Heart left ventricle (tissue), 16 donors: ENCODE results near the gene HEATR9. TPM values are rescaled to one million over a fixed set of nuclear protein-coding genes. Genes with fewer than 3 reads are reported as not detected.

Experiments
- ATAC-seq, 4 donors: fragments of 200-7000 bp; cut with Tn5 transposase; one replicate each; pipeline ENCODE4 v1.9.1; 2020 to 2022; ENCODE audit warnings: moderate library complexity in 4 of 4, mild to moderate bottlenecking in 3 of 4, moderate number of reproducible peaks in 1 of 4
- DNase-seq, 5 donors: peaks; one replicate each; pipeline ENCODE4 v3.0.0-alpha.2; 2020
- H3K27ac ChIP-seq, 12 donors: fragments of 200-600 bp; sonication (generic) in 4 of 12; one replicate each; pipeline versions ENCODE4 v1.5.0 to v1.8.0; 2016 to 2022; ENCODE audit warnings: mild to moderate bottlenecking in 2 of 12
- H3K27me3 ChIP-seq, 9 donors: fragments of 200-600 bp; sonication (generic) in 2 of 9; one replicate each; pipeline versions ENCODE4 v1.5.1 to v1.8.0; 2016 to 2022; ENCODE audit warnings: mild to moderate bottlenecking in 3 of 9
- H3K36me3 ChIP-seq, 9 donors: fragments of 200-600 bp; sonication (generic) in 2 of 9; one replicate each; pipeline versions ENCODE4 v1.5.0 to v1.8.0; 2018 to 2022; ENCODE audit warnings: mild to moderate bottlenecking in 2 of 9
- H3K4me1 ChIP-seq, 12 donors: fragments of 200-600 bp; sonication (generic) in 4 of 12; one replicate each; pipeline versions ENCODE4 v1.5.0 to v1.8.0; 2016 to 2022; ENCODE audit warnings: mild to moderate bottlenecking in 3 of 12
- H3K4me3 ChIP-seq, 12 donors: fragments of 200-600 bp; sonication (generic) in 4 of 12; one replicate each; pipeline versions ENCODE4 v1.5.0 to v1.8.0; 2017 to 2022; ENCODE audit warnings: mild to moderate bottlenecking in 9 of 12, moderate library complexity in 4 of 12
- H3K9me3 ChIP-seq, 12 donors: fragments of 200-600 bp; sonication (generic) in 4 of 12; one replicate each; pipeline versions ENCODE4 v1.5.0 to v1.8.0; 2016 to 2022; ENCODE audit warnings: mild to moderate bottlenecking in 1 of 12
- POLR2A ChIP-seq, 2 donors: fragments of 450-650 bp; IDR thresholded peaks; one replicate each; pipeline ENCODE4 v1.6.1; 2017; ENCODE audit warnings: antibody characterized with exemption in 2 of 2, mild to moderate bottlenecking in 2 of 2, moderate library complexity in 2 of 2
- WGBS, 4 donors: extraction: QIAGEN DNeasy Blood & Tissue Kit in 2 of 4; methylation state at CpG; one replicate each; pipeline versions ENCODE4 v1.1.5 to v1.1.7; 2013 to 2018; 5-methylcytosine and 5-hydroxymethylcytosine counted together
- intact Hi-C, 10 donors: fragments of 100-400 bp; cut with DNase I; formaldehyde crosslinking; loops; one replicate each; pipeline versions ENCODE4 v1.11.1 to v1.14.2; 2022
- polyA plus RNA-seq, 2 donors: library from polyadenylated mRNA; stranded (reverse); fragments of 200-250 nt; gene quantifications; one replicate each; pipeline ENCODE4 v1.2.3, GENCODE V29; 2013
- total RNA-seq, 9 donors: library from RNA; depleted of rRNA in 2 of 9; stranded (reverse); fragments of >200 nt in 2 of 9; fragmentation: NEBNext Ultra II Directional in 3 of 9; extraction: Animal tissue kit (Norgen Biotek cat#: 25700) in 3 of 9; gene quantifications; one replicate each; pipeline versions ENCODE4 v1.1.0 to v1.2.4, GENCODE V29; 2016 to 2023
- TF ChIP-seq, protein P1 (sequence below), 12 donors: fragments of 200-600 bp; sonication (generic) in 4 of 12; IDR thresholded peaks; one replicate each; pipeline versions ENCODE4 v1.5.0 to v1.8.0; 2018 to 2022; ENCODE audit warnings: antibody characterized with exemption in 12 of 12, mild to moderate bottlenecking in 5 of 12
- donor health status: ischemic (EF 13 %, LVEDD 7.1; RV severe dilation, severe dysfunction).
- donor health status: healthy with polysubstance abuse.
- donor health status: DM: no; HTN: yes; CAD: no.
- donor health status: DM: no; HTN: no; CAD: no.
- donor health status: ischemic (EF 25% LVEDD 6.9; RV normal size, moderate dysfunction).
- donor health status: ischemic (EF 25% LVEDD 5.7; RV mildly dilated, moderate dysfunction).
- donor health status: healthy.
- donor health status: DM: yes; HTN: yes; CAD: no.
- donor health status: ischemic (EF 35%, LVEDD 5.7; RV mildly dilated, moderate dysfunction).
- donor health status: nonischemic (EF 11% LVEDD 7.7; RV severe dilation, severe dysfunction).
- donor health status: DM: yes; HTN: yes; CAD: no.
- donor health status: PGD.
- donor health status: ischemic (EF 29% LVEDD 5.4; RV normal size, mild dysfunction).
- donor health status: nonischemic (EF 23%, LVEDD 6.1; RV moderate dilation, normal function).

Gene HEATR9
- total and polyA plus RNA-seq, 11 donors = 0.11 TPM; not detected in 9

DNA sequence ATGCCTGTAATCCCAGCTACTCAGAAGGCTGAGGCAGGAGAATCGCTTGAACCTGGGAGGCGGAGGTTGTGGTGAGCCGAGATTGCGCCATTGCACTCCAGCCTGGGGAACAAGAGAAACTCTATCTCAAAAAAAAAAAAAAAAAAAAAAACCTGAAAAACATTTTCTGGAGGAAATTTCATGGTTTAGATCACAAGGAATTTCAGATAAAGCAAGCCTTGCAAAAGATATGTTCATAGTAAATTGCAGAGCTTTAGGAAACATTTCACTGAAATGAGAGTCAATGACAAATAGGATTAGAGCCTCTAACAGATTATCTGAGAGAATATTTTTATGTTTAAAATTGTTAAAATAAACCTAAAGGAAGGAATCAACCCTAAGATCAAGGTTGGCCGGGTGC, 56.2 kb downstream of the HEATR9 start:
- peaks cover 0 to 63% (median 47%) of the 10 kb centered on the region in 12 donors for H3K4me1 ChIP-seq
- WGBS, 4 donors = 86 to 92% (median 91%) methylated on average over 5 of the region's 5 CpGs
- intact Hi-C loops = no loop called here
- peaks cover 0 to 15% (median 8%) of the 10 kb centered on the region in 9 donors for H3K36me3 ChIP-seq
- H3K4me3 ChIP-seq = no peak overlapping the region
- H3K9me3 ChIP-seq = no peaks in the 10 kb centered on the region
- no peak overlapping the region for H3K27ac ChIP-seq
- no peaks in the 10 kb centered on the region for H3K27me3 ChIP-seq
- DNase-seq = no peak
- no peak for ATAC-seq
- no peak for TF ChIP-seq POLR2A (IDR thresholded peaks at IDR 0.05)
- TF ChIP-seq, protein P1, sequence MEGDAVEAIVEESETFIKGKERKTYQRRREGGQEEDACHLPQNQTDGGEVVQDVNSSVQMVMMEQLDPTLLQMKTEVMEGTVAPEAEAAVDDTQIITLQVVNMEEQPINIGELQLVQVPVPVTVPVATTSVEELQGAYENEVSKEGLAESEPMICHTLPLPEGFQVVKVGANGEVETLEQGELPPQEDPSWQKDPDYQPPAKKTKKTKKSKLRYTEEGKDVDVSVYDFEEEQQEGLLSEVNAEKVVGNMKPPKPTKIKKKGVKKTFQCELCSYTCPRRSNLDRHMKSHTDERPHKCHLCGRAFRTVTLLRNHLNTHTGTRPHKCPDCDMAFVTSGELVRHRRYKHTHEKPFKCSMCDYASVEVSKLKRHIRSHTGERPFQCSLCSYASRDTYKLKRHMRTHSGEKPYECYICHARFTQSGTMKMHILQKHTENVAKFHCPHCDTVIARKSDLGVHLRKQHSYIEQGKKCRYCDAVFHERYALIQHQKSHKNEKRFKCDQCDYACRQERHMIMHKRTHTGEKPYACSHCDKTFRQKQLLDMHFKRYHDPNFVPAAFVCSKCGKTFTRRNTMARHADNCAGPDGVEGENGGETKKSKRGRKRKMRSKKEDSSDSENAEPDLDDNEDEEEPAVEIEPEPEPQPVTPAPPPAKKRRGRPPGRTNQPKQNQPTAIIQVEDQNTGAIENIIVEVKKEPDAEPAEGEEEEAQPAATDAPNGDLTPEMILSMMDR (IDR thresholded peaks at IDR 0.05) = no peak

DNA sequence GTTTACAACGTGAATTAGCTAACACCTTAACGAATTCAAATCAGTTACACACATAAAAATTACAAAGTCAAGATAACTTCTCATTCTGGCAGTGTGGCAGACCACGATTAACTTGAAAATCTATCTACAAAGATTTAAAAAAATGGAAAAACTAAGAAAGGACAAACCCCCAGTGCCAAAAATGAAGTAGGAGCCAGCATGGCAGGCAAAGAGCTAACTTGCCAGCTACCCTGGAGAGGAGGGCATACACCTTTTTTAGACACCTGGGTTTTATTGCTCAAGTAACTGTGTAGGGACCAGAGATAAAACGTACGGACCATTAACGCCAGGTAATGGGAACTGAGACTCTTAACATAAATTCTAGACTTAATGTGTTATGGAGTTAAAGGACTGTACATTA, 56.9 kb downstream of the HEATR9 start:
- no peak overlapping the region for H3K27ac ChIP-seq
- H3K4me3 ChIP-seq = peak overlapping the region in 1 of 12 donors; percentile 80
- ATAC-seq (no peak), DNase-seq (no peak)
- H3K9me3 ChIP-seq = no peaks in the 10 kb centered on the region
- peaks cover 0 to 11% (median 7%) of the 10 kb centered on the region in 9 donors for H3K36me3 ChIP-seq
- no peaks in the 10 kb centered on the region for H3K27me3 ChIP-seq
- WGBS, 4 donors = 80 to 86% (median 85%) methylated on average over 6 of the region's 6 CpGs
- intact Hi-C loops = no loop called here
- TF ChIP-seq, protein P1 (IDR thresholded peaks at IDR 0.05) = no peak
- TF ChIP-seq POLR2A (IDR thresholded peaks at IDR 0.05) = no peak
- peaks cover 0 to 61% (median 41%) of the 10 kb centered on the region in 12 donors for H3K4me1 ChIP-seq

DNA sequence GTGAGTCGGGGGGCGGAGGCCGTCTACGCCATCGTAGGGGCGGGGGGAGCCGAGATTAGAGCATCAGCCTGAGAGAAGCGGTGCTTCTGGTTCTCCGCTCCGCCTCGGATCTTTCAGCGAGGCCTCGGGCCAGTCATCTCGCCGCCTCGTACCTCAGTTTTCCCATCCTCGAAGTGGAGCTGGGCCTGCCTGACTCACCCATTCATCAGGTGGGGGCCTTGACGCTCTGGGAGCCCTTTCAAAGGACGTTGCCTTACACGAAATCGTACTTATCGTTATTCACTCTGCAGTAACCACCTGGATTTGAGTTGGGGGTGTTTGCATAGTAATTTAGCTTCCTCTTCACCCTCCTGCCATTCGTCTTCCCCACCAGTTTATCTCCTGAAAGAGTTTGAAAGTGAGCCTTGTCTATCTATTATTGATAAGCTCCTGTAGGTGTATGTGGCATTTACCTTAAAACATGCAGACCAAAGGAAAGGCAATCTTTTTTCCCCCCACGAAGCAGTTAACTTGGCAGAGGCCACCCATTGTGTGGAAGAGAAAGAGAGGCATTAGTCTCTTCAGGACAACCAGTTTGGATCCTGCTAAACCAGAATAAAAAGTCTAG, 58.7 kb downstream of the HEATR9 start:
- no peak for ATAC-seq
- H3K9me3 ChIP-seq = no peaks in the 10 kb centered on the region
- intact Hi-C loops = loop anchor here in 3 of 10 donors (1.0 to 10.0 kb wide), 2 partner anchors 46 to 195 kb away; no protein-coding TSS in a partner anchor
- 0 to 2% (median 1%) methylated on average over 8 to 24 of the region's 24 CpGs for WGBS, 4 donors
- peaks cover 0 to 50% (median 35%) of the 10 kb centered on the region in 12 donors for H3K4me1 ChIP-seq
- H3K36me3 ChIP-seq = peaks cover 0 to 5% (median 0%) of the 10 kb centered on the region in 9 donors
- no peak for DNase-seq
- peak overlapping the region; percentile 58 to 96 (median 84) for H3K4me3 ChIP-seq
- no peaks in the 10 kb centered on the region for H3K27me3 ChIP-seq
- peak overlapping the region; percentile 76 to 99 (median 94) for H3K27ac ChIP-seq
- no peak for TF ChIP-seq POLR2A (IDR thresholded peaks at IDR 0.05)
- TF ChIP-seq, protein P1 (IDR thresholded peaks at IDR 0.05) = no peak

DNA sequence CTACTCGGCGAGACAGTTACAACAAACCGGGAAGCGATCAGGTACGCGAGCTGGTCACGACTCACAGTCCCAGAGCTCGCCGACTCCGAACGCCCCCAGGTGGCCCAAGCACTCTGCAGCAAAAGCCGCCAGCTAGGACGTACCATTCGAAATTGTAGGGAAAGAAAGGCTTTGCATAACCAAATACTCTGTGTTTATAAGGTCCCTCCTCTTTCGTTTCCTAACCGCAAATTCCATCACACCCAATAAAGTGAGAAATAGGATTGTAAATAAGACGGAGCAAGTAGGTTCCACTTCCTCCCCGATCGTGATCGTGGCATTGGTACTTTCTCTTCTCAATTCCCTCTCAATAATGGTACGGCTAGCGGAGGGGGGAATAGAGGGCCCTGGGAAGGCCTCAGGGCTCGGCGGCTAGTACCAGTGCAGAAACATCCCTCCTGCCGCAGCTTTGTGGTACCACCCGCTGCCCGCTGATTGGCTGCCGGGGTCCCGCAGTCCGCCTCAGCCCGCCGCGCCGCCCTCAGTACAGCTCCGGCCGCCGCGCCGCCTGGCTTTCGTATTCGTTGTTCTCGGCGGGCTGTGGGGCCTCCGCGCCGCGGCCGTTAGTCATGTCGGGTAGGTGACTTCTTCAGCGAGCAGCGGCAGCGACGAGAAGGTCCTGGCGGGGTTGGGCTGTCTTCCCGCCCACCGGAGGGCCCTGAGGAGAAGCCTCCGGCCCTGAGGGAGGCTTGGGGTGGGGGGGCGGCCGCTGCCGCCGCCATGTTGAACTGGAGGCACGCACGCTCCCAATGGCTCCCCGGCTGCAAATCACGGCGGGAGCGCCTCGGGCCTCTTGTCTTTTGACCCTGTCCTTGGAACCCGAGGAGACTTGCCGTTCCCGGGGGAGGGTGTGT, 59.5 kb downstream of the HEATR9 start, which contains the start of gene TAF15:
TAF15 (plus strand) TSS at position 523 of the 893 bp plus-strand sequence; CDS start at position 609, 86 bp downstream.
- WGBS, 4 donors = 0 to 1% (median 1%) methylated on average over 41 to 71 of the region's 71 CpGs
- H3K27ac ChIP-seq = peak within 1 kb of the TSS; percentile 76 to 99 (median 94)
- ATAC-seq (peak; percentile 97 to 100 (median 98)), DNase-seq (peak; percentile 95 to 98 (median 97))
- H3K4me1 ChIP-seq = peaks cover 0 to 49% (median 29%) of the 10 kb centered on the region in 12 donors
- no peaks in the 10 kb centered on the region for H3K27me3 ChIP-seq
- H3K36me3 ChIP-seq = peaks cover 0 to 5% (median 0%) of the 10 kb centered on the region in 9 donors
- H3K4me3 ChIP-seq = peak within 1 kb of the TSS; percentile 58 to 96 (median 84)
- intact Hi-C loops = loop anchor here in 3 of 10 donors (1.0 to 10.0 kb wide), 2 partner anchors 45 to 194 kb away; no protein-coding TSS in a partner anchor
- H3K9me3 ChIP-seq = no peaks in the 10 kb centered on the region
- TF ChIP-seq, protein P1 (IDR thresholded peaks at IDR 0.05) = peak; percentile 47 to 97 (median 72)
- TF ChIP-seq POLR2A (IDR thresholded peaks at IDR 0.05) = peak; percentile 90 to 97
